Ecto neural progenitor cell (in vitro differentiated cells): ENCODE measurements around the gene COPZ2.
"Not testable (repeated sequence)": the region's sequence is repeated elsewhere in the genome, so short reads cannot be mapped to it uniquely, and the experiment has no call there.

Experiments used
- DNase-seq: peaks from one replicate; pipeline ENCODE4 v3.0.0-alpha.2; 2018; ENCODE audit warnings: low spot score

Gene COPZ2

GRCh38 chr17:48006936-48007709 lies 30.5 kb downstream of the COPZ2 start:
- DNase-seq = no peak

DNA sequence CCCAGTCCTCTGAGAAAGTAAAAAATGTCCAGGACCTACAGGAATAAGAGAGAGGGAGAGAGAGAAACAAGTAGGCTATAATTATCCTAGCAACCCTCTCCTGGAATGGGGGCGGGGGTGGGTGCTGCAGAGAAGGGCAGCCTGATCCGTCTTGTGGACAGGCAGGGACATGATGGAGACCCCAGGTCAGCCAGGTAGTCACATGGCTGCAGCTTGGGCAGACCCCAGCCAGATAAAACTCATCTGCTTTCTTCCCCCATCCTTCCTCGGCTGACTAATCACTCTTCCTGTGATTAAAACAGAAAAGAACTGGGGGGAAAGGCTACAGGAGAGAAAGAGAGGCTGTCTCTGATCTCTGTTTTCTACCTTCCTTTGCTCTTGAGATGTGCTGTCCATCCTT lies 32.6 kb downstream of the COPZ2 start:
- no peak for DNase-seq

DNA sequence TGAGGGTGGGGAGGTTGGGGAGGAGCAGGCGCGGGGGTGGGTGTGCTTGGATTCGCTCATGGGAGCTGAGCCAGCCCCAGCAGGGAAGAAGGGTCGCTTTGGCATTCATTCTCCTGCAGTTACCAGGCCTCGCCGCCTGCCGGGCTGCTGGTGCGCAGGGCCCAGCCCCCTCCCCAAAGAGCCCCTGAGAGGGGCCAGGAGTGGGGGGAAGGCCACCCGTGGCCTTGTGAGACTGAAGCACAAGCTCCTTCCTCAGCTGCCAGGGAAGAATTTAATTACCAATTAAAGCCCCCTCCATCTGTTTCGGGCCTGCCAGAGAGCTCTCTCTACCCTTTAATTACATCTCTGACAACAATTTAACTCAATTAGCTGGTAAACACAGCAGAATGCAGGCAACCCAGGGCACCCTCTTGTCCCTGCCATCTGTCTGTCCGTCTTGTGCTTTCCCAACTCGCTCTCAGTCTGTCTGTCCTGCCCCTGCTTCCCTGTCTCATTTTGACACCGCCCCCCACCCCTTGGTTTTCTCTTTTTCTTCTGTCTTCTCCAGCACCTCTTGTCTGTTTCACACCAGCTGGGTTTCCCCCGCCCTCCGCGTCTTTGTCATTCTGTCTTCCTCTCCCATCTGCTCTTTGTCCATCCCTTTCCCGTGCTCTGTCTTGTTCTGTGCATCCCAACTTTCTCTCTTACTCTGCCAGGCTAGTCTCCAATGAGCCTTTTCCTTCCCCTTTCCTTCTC lies 34.0 kb downstream of the COPZ2 start:
- peak; percentile 77 for DNase-seq

GRCh38 chr17:48002916-48003416 lies 34.6 kb downstream of the COPZ2 start:
- no peak for DNase-seq

- DNase-seq = no peak
Measured at GRCh38 chr17:48002266-48002915, 35.2 kb downstream of the COPZ2 start.

GRCh38 chr17:48001657-48002056 lies 35.9 kb downstream of the COPZ2 start:
- not testable (repeated sequence) for DNase-seq

DNA sequence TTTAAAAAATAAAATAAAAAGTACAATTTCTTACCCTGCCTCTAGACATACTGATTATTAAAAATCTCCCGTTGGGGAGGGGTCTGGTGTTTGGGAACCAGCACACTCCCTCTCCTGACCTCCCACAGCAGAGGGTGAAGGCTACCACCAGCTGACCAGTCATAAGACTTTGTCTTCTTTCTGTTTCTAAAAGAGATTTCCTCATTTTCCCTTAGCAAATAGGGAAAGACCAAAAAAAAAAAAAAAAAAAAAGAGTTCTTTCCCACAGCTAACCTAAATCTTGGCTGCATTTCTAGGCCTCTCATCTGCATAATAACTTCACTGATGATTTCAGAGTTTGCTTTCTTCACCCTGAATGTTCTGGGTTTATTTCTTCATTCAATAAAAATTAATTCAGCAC lies 36.4 kb downstream of the COPZ2 start:
- DNase-seq = no peak

- no peak for DNase-seq
Measured at GRCh38 chr17:47999582-47999981, 38.0 kb downstream of the COPZ2 start.

DNA sequence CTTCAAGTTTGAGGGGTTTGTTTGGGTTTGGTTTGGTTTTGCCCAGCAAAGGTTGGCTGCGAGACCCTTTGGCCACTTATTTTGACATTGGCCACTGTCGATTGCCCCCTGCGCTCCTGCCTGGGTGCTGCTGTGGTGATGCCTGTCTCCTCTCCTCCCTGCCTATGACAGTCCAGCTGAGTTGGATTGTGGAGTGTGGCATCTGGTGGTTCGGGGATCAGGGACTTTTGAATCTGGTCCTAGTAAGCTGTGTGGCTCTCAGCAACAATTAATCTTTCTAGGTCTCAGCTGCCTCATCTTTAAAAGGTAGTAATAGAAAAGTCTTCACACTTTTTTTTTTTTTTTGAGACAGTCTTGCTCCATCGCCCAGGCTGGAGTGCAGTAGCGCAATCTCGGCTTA lies 39.6 kb downstream of the COPZ2 start:
- DNase-seq = no peak

- no peak for DNase-seq
Measured at GRCh38 chr17:47997586-47997985, 40.0 kb downstream of the COPZ2 start.

GRCh38 chr17:47996201-47996600 lies 41.4 kb downstream of the COPZ2 start:
- DNase-seq = no peak

- DNase-seq = peak; percentile 94
Measured at GRCh38 chr17:47995241-47995935, 42.2 kb downstream of the COPZ2 start.

DNA sequence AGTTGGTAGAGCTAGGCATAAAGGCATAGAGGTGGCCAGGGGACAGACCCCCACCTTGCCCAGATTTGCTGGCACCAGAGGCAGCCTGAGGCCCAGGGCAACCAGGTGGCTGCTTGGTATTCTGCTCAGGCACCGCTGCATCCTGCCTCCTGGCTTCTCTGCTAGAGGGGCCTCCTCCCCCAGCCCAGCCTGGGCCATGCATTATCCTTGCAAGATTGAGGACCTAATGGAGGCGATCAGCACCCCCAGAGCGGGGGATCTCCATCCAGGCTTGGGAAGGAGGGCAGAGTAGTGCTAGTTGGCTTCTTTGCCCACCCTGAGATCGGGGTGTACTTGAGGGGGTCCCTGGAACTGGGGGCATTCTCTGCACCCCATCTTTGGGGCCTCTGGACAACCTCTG lies 42.9 kb downstream of the COPZ2 start:
- DNase-seq = no peak

- no peak for DNase-seq
Measured at GRCh38 chr17:47993964-47994363, 43.6 kb downstream of the COPZ2 start.

DNA sequence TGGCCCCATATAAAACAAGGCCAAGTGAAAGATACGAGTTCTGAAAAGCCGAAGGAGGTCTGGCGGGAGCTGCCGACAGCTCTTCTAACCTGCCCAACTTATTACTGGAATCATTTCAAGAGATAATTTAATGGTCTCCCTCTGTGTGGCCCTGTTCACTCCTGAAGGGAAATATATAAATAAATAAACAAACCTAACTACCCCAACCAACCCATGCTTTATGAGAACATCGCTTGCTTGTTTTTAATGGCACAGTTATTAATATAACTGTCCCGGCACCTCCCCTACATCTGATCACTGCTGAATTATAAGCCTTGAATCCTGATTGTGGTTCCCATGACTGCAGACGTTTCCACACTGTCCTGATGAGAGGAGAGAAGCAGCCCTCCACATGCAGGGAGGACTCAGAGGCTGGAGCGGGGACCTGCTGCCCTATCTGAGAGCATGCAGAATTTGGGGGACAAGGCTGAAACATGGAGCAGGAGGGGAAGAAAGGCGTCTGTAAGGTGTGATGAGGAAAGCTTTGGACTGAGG lies 44.5 kb downstream of the COPZ2 start:
- no peak for DNase-seq

- no peak for DNase-seq
Measured at GRCh38 chr17:47992216-47992615, 45.4 kb downstream of the COPZ2 start.

GRCh38 chr17:47990962-47991731 lies 46.5 kb downstream of the COPZ2 start:
- DNase-seq = peak; percentile 99

DNA sequence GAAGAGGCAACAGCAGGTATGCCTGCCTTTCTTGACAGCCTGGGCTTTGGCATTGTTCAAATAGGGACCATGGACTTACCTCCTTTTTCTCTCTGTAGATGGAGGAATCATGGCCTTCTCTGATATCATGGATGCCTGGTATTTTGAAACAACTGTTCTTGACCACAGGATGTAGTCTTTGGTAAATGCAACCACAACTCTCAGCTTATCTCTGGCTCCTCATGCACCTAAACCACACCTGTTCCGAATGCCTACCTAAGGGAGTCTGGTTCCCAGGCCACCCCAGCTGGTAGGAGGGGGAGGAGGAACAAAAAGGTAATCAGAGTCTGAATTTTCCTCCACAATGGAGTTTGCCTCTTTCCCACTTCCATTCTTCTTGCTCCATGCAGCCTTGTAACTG lies 47.9 kb downstream of the COPZ2 start:
- DNase-seq = no peak

DNA sequence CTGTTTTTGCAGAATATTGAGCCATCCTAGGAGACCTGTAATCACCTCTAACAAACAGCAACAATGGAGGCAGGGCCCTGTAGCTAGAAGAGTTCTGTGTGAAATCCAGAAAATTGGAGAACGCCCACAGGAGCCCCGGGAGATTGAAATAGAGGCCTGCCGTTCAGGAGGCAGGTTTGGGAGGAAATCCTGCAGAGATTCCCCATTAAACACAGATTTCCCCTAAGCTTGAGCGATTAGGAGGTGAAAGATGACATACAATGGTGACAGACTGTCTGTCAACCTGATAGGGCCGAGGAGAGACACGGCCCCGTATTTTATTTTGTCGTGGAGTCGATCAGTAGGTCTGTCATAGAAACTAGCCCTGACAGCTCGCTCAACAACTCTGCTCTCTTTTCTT lies 48.4 kb downstream of the COPZ2 start:
- no peak for DNase-seq

- not testable (repeated sequence) for DNase-seq
Measured at GRCh38 chr17:47988445-47988844, 49.2 kb downstream of the COPZ2 start.

GRCh38 chr17:47987240-47987835 lies 50.3 kb downstream of the COPZ2 start:
- DNase-seq = peak; percentile 83
